Measurements from ENCODE around the gene ANO4. TPM values are rescaled to one million over a fixed set of nuclear protein-coding genes. Genes with fewer than 3 reads are reported as not detected.

Gene ANO4
- total RNA-seq, 1 donor from 2014 or later = 7.3 TPM

DNA sequence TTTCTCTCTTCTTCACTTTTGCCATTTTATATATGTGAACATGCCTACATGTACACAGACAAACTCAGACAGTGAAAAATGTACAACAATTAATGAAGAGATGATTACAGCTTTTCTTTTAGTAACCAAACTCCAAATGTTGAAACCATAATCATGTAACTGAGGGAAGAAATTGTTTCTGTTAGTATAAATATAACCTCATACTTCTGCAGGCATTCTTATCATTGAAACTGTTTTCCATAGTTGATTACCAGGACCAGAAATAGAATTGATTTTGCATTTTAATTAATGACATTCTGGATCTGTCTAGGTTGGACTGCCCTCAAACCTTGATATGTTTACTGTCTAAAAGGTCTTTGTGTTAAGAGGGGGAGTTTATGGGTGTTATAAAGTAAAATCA is 3.2 kb downstream of the ANO4 start:
- DNase-seq (ENCODE audit: extremely low spot score, unreplicated experiment) = no peak
- TF ChIP-seq, protein P1, sequence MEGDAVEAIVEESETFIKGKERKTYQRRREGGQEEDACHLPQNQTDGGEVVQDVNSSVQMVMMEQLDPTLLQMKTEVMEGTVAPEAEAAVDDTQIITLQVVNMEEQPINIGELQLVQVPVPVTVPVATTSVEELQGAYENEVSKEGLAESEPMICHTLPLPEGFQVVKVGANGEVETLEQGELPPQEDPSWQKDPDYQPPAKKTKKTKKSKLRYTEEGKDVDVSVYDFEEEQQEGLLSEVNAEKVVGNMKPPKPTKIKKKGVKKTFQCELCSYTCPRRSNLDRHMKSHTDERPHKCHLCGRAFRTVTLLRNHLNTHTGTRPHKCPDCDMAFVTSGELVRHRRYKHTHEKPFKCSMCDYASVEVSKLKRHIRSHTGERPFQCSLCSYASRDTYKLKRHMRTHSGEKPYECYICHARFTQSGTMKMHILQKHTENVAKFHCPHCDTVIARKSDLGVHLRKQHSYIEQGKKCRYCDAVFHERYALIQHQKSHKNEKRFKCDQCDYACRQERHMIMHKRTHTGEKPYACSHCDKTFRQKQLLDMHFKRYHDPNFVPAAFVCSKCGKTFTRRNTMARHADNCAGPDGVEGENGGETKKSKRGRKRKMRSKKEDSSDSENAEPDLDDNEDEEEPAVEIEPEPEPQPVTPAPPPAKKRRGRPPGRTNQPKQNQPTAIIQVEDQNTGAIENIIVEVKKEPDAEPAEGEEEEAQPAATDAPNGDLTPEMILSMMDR (conservative IDR thresholded peaks at IDR 0.05) = no peak
- no peak overlapping the region for H3K4me3 Mint-ChIP-seq
- no peak overlapping the region for H3K27ac Mint-ChIP-seq
- H3K4me1 Mint-ChIP-seq (ENCODE audit: unreplicated experiment) = peaks cover 19% of the 10 kb centered on the region
- H3K36me3 Mint-ChIP-seq = no peaks in the 10 kb centered on the region
- H3K9me3 Mint-ChIP-seq = no peaks in the 10 kb centered on the region
- H3K27me3 Mint-ChIP-seq = peaks cover 69% of the 10 kb centered on the region

DNA sequence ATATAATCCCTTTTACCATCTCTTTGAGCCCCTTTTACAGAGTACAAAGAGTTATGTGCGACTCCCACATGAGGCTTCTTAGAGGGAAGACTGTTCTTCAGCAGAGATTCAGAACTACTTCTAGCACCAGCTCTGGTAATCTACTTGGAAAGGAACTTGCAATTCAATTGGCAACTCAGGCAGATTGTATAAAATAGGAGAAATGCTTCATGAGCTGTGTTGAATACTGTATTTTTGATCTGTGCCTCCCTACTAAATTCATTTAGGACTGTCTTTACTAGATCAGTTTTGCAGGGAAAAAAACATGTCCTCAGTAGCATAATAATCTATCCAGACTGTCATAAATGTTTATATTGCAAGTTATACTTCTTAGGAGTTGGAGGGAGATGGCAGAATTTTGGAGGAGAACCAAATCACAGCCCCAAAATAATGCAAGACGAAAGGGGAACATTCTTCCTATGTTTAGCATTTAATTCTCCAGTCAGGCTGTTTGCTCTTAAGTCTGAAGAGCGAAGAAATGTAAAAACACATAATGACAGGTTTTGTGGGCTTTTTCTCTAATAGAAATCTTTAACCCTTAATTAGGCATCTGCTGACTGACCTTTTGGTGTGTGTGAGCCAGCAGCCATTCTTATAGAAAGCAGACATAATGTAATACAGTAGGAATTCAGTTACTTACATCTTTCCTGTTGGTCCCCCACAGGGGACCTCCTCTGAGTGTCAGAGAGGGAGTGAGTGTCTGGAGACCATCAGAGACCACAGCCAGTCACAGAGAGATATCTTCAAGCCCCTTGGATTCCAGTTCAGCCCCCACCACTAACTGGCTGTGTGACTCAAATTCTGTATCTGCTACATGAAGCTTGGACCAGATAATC is 3.9 kb downstream of the ANO4 start:
- Mint-ChIP-seq H3K27ac (no peak overlapping the region), H3K36me3 (no peaks in the 10 kb centered on the region), H3K4me3 (no peak overlapping the region), H3K27me3 (peaks cover 69% of the 10 kb centered on the region), H3K9me3 (no peaks in the 10 kb centered on the region), H3K4me1 (ENCODE audit: unreplicated experiment) (peaks cover 19% of the 10 kb centered on the region)
- no peak for DNase-seq (ENCODE audit: extremely low spot score, unreplicated experiment)
- TF ChIP-seq, protein P1 (conservative IDR thresholded peaks at IDR 0.05) = no peak

DNA sequence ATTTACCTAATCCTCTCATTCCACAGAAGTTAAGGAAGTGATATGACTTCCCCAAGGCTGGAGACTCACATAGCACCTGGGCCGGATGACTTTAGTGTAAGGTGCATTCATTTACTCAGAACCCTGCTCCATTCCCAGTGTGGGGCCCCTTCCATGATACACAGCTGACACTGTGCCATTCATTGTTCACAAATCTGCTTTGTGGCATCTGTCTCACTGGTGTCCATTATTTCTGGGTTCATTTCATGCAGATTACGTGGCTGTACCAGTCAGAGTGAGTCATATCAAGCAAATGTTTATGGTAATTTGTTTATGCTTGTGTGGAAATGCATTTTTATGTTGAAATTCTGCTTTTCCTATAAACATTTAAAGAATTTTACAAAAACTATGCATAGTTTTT is 5.2 kb downstream of the ANO4 start:
- TF ChIP-seq, protein P1 (conservative IDR thresholded peaks at IDR 0.05) = no peak
- H3K9me3 Mint-ChIP-seq = no peaks in the 10 kb centered on the region
- no peaks in the 10 kb centered on the region for H3K36me3 Mint-ChIP-seq
- H3K27me3 Mint-ChIP-seq = peaks cover 59% of the 10 kb centered on the region
- no peak overlapping the region for H3K27ac Mint-ChIP-seq
- no peak for DNase-seq (ENCODE audit: extremely low spot score, unreplicated experiment)
- peaks cover 10% of the 10 kb centered on the region for H3K4me1 Mint-ChIP-seq (ENCODE audit: unreplicated experiment)
- no peak overlapping the region for H3K4me3 Mint-ChIP-seq

DNA sequence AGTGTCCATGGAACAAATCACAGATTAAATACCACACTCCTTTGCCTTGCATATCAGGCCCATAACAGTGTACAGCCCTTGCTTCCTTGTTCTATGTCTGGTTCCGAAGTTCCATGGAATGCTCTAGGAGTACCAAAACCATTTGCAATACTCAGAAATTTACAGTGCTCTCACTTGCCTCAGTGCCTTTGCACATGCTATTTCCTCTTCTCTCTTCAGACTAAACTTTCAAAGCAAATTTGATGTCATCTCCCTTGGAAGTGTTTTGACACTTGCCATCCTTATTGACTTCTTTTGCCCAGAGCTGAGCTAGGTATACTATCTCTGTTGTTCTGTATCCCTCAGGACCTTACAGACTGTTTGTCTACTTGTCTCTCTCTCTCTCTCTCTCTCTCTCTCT is 6.1 kb downstream of the ANO4 start:
- Mint-ChIP-seq H3K36me3 (no peaks in the 10 kb centered on the region), H3K4me3 (no peak overlapping the region), H3K27ac (no peak overlapping the region), H3K9me3 (no peaks in the 10 kb centered on the region), H3K4me1 (ENCODE audit: unreplicated experiment) (peaks cover under 1% of the 10 kb centered on the region), H3K27me3 (peaks cover 50% of the 10 kb centered on the region)
- DNase-seq (ENCODE audit: extremely low spot score, unreplicated experiment) = no peak
- TF ChIP-seq, protein P1 (conservative IDR thresholded peaks at IDR 0.05) = no peak

DNA sequence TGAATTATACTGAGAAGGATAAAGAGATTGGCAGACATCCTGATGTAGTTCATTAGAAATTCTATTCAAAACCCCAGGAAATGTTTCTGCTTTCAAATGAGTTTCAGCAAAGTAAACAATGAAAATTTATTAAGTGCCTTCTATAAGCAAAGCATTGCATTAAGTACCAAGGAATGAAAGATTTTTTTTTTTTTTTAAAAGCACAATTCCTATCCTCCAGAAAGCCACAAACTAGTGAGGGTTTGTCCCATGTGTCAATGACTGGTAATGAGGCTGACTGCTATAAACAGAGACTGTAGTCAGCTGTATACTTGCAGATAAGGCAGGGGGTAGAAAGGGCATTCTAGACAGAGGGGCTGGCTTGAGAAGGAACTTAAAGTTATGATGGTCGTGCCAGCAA is 6.7 kb downstream of the ANO4 start:
- H3K9me3 Mint-ChIP-seq = no peaks in the 10 kb centered on the region
- no peak for DNase-seq (ENCODE audit: extremely low spot score, unreplicated experiment)

More for the DNA sequence above, 6.7 kb downstream of the ANO4 start:
- TF ChIP-seq, protein P1 (conservative IDR thresholded peaks at IDR 0.05) = no peak
- Mint-ChIP-seq H3K27me3 (peaks cover 44% of the 10 kb centered on the region), H3K36me3 (no peaks in the 10 kb centered on the region), H3K4me1 (ENCODE audit: unreplicated experiment) (no peaks in the 10 kb centered on the region), H3K4me3 (no peak overlapping the region), H3K27ac (no peak overlapping the region)

Measured in type B pancreatic cell (in vitro differentiated cells).